NOMO-1 (cell line): ENCODE data around the gene ZNF710.

Experiments used
- DNase-seq, 2 experiments: peaks; one replicate each; lab custom pipeline; 2025; ENCODE audit not compliant: unreplicated experiment in 2 of 2; lab: John Stamatoyannopoulos, UW

ZNF710 gene

DNA sequence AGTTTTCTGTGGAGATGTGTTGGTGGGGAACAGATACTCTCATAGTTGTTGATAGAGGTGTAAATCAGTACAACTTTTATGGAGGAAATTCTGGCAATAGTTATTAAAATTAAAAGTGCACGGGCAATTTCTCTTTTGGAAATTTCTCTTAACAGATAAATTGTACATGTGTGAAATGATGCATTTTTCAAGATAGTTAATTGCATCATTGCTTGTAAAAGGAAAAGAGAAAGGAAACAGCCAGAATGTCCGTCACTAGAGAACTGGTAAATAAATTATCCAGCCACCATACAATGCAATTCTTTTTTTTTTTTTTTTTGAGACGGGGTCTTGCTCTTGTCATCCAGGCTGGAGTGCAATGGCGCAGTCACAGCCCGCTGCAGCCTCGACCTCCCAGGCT is 14.2 kb downstream of the ZNF710 start:
- no peak for DNase-seq

DNA sequence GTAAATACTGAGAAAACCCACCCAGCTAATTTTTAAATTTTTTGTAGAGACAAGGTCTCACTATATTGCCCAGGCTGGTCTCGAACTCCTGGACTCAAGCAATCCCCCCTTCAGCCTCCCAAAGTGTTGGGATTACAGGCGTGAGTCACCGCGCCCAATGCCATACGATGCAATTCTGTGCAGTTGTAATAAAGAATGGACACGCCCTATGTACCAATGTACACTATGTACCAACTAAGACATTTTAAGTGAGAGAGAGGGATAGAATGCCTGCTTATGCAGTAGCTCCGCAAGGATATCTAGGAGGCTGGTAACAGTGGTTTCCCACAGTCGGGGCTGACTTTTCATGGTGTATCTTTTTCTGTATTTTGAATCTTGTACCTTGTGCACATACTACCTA is 14.6 kb downstream of the ZNF710 start:
- no peak for DNase-seq

DNA sequence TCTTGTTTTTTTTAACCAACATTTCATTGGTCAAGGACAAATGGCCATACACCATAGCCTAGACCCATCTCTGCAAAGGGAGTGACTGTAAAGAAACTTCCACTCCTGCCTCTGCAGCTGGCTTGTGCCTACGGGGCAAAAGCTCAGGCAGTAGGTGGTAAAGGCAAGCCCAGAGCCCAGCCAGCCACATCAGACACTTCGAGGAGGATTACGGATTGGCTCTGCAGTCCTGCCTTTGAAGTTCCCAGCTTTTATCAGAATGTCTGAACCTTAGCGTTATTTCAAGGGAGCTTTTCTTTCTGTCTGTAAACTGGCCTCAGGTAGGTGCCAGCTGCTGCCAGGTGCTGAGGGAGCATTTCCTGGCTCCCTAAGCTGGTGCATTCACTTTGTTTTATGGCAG is 15.6 kb downstream of the ZNF710 start:
- DNase-seq: no peak

DNA sequence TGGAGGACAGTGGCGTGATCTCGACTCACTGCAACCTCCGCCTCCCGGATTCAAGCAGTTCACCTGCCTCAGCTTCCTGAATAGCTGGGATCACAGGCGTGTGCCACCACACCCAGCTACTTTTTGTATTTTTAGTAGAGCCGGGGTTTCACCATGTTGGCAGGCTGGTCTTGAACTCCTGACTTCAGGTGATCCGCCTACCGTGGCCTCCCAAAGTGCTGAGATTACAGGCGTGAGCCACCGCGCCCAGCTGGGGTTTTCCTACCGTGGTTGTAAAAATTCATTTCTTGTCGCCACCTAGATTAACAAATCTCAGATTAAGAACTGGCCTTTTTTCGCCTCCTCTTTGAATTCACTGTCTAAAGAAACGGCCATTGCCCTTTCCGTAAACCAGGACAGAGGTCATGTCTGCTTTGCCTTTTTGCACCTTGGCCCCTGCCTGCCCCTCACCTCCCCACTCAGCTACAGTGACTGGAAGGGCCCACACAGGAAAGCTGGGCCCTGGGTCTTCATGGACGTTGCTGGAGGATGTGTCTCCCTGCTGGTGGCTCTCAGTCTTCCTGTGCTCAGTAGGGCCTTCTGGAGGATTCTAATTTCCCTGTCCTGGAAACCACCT is 17.2 kb downstream of the ZNF710 start:
- no peak for DNase-seq

DNA sequence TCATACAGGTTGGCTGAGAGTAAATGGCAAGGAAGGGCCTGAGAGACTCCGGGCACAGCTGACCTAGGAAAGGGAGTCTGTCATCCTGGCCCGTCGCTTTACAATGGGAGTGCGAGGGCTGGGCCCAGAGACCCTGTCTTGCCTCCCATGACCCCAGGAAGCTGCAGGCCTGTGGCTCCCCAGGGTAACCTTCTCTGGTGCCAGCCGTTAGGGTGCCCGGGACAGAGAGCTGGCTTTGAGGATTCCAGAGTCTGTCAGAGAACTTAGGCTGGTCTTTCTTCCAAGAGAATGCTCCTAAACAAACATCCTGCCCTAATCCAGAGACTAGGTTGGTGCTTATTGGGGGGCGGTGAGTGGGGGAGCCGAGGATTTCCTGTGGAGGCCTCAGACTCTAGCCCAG is 18.5 kb downstream of the ZNF710 start:
- DNase-seq: no peak

DNA sequence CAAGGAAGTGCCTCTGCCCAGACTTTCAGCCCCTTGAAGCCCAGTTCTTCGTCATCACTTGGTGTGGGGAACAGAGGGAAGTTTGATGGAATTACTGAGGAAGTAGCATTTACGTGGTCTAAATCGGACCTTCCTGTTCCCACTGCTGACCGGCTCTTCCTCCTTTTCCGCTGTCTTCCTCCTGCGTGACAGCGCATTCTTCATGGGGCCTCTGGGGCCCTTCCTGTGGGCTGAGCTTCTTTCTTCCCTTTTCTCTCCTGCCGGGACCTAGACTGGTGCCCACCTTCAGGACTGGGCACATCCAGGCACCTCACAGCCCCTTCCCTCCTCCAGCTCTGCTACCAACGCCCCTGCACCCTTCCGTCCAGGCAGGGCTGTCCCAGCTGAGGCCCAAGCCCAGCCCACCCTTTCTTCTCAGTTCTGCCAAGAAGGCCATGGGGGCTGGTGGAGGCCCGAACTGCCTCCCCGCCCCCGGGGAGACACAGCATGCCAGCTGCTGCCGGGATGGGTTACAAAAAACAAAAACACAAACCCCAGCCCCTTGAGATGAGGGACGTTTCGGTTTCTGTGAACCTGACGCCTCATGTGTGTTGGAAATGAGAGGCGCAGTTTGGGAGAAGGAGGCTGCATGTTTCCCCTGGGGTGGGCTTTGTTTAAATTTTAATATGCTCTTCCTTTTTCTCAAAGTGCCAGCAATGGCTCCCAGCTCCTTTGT is 19.1 kb downstream of the ZNF710 start:
- peak in 1 of 2 experiments; percentile 40 for DNase-seq

DNA sequence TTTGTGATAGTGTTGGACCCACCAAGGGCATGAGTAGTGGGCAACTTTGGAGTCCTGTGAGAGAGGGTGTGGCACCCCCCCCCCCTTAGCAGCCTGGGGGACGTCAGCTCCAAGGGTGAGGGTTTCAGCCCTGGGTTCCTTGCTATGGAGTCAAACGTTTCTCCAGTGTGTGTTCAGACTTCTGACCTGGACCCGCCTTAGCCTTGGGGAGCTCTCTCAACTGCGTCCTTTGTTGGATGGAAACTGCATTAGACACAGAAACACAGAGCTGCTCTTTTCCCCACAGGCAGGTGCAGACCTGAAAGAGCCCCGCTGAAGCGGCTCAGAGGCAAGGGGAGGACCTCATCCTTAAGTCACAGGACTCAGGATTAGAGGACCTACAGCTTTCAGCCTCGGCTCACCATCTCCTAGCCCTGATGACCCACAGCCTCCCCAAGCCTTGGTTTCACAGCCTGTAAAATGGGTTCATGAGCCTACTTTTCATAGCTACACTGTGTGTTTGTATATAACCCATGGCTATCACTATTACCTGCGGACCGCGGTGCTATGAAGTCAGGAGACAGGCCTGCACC is 19.9 kb downstream of the ZNF710 start:
- no peak for DNase-seq

DNA sequence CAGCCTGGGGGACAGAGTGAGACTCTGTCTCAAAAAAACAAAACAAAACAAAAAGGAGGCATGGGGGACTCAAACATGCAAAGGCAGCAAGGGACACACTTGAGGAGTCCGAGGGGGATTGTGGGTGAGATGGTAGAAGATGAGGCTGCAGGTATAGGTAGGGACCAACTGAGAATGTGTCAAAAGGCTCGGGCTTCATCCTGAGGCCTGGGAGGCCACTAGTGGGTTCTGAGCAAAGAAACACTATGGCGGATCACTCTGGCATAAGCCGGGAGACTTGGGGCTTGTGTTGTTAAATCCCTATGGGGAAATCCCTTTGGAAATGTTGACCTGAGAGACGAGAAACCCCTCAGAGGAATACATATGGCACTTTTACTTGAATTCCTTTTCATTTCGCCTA is 21.2 kb downstream of the ZNF710 start:
- no peak for DNase-seq

DNA sequence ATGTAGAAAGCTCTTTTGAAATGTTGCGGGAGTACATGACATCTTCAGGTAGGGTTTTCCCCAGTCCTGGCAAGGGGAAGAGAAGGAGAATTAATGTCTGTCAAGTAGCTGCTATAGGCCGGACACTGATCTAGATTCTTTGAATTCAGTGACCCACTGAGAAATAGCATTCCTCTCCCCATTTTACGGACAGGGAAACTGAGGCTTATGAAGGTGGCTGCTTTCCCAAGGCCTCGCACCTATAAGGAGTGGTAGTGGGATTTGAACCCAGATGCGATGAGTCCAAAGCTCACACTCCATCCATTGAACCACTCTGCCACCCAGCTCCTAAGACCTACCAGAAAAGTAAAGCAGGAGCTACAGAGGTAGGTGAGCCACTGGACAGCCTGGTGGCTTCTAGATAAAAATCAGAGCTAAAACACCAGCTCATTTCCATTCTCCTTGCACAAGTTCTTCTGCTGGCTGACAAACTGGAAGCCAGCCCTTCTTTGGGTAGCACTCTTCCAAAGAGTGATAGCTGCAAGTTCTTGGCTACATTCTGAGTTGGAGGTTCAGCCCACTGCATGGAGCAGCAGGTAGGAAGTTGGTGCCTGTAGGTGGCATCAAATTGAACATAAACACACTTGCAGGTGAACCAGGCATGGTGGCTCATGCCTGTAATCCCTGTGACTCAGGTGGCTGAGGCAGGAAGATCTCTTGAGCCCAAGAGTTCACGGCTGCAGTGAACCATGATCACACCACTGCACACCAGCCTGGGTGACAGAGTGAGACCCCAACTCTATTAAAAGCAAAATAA is 22.0 kb downstream of the ZNF710 start:
- no peak for DNase-seq

DNA sequence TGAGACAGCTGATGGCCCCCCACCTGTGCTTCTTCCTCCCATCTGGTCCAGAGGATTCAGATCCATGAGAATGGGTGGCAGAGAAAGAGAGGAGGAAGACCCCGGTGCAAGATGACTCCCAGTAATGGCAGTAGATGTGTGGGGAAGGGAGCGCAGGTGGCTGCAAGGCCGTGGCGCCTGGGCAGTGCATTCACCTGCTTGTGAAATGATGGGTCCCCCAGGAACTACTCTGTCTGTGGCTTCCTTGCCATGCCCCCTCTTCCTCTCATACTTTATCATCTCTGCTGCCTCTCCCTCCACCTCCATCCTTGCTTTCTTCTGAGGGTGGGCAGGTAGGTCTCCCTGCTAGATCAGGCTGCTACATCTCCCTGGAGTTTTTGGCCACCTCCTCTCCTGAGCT is 23.3 kb downstream of the ZNF710 start:
- DNase-seq: no peak

DNA sequence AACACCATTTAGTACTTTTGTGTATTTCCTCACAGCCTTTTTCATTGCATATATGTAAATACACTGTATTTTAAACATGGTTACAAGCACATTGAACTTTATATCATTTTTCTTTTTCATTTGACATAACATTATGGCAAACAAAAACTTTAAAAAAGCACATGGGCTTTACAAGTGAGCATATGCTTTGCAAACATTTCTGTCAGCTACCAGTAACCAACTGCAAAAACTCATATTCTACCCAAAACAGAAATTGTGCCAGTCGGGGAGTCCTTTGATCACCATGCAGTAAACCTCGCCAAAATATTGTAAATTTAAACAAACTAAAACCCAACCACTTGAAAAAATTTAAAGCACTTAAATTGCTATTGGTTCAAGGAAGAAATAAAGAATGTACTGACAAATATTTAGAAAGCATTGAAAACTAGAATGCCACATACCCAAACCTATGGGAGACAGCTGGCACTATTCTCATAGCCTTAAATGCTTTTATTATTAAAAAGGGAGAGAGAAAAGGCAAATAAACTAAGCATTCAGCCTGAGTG is 24.4 kb downstream of the ZNF710 start:
- DNase-seq: no peak

DNA sequence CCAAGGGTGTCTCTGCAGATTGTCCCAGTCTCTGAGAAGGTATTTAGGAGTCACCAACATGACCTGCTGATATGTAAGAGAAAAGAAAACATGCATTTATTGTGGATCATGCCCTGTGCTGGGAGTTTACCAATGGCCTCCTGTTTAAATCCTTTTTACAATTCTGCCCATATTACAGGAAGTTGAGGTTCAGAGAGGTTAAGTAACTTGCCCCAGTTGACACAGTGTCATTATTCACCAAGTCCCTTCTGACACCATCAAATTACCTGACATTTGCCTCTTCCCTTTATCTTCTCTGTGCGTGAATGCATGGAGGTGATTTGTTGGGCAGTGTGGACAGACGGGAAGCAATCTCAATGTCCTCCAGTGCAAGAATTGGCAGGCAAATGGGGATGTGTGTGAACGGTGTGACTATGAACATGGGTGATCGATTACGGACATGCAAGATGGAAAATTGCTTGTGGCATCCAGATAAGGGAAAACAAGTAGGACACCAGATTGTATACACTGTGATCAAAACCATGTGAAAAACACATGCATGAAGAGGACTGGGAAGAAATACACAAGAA is 27.3 kb downstream of the ZNF710 start:
- no peak for DNase-seq

DNA sequence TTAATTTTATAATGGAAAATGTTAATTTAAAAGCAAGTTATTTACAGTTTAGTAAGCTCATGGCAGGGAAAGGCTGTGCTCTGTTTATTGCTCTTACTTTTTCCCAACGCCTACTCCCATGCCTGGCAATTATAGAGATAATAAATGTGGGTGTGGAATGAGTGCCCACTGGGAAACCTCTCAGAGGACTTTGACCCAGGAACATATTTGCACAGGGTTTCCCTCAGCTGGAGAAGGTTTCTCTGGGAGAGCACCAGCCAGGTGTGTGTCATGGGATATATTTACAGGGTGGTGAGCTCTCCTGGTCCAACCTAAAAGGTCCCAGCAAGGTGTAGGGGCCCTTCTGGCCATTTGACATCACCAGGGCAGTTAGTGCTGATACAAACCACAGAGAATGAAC is 27.9 kb downstream of the ZNF710 start:
- no peak for DNase-seq

DNA sequence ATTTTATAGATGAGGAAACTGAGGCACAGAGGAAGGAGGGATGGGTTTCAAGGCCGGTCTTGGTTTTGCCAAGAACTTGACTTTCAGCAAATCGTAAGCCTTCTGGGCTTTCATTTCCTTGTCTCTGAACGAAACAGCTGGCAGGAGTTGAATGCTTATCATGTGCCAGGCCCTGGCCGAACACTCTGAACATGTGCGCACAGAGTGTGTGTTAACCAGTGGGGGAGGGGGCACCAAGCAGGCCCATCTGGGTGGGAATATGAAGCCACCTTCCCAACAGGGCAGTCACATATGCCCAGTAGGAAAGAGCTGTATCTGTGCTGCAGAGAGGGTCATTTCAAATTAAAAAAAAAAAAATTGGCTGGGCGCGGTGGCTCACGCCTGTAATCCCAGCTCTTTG is 29.3 kb downstream of the ZNF710 start:
- no peak for DNase-seq

DNA sequence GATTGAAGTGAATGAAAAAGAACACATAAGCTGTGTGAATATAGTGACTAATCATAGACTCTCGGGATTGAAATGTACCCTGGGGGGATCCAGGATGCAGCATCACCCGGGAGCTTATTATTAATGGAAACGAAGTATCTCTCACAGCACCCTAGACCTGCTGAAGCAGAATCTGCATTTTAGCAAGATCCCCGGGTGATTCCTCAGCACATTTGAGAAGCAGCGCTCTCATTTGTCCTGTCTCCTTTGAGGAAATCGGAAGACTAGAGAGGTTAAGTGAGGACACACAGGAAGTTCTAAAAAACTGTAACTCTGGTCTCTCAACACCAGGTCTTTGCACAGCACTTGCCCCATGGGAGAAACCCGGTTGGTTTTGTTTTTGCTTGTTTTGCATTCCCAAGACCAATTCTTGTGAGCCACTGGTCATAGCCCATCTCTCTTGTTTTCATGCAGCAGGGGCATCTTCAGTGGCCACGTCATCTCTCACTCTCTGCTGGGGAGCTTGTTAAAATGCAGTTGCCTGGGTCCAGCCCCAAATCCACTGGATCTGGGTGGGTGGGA is 30.2 kb downstream of the ZNF710 start:
- DNase-seq: peak; percentile 13 to 63

DNA sequence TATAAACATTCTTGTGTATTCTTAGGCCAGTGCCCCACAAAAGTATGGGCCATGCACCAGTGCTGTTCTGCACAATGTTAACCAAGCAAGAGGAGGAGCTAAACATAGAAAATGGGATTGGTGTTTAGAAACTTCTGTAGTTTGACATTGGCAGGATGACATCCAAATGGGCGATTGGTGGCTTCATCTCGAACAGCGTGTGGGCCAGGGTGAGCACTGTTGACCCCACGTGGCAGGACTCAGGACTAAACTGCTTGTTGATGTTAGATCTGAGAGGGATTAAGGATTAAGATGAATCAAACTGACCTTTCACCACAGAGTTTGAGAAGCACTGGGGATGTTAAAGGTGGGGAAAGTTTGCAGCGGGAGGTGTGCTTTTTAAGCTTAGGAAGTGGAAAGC is 31.9 kb downstream of the ZNF710 start:
- DNase-seq: no peak

DNA sequence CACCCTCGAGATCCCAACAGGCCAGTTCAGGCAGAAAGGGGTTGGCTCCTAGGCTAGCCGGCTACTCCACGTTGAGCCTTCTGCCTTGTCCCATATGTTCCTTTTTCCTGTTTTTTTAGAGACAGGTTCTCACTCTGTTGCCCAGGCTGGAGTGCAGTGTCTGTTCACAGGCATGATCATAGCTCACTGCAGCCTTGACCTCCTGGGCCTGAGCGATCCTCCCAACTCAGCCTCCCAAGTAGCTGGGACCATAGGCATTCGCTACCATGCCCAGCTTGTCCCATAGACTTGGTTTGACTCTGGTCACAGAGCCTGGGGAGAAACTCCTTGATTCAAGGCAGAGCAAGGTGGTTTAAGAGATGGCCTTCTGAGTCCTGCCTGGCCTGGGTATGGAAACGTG is 32.3 kb downstream of the ZNF710 start:
- no peak for DNase-seq

DNA sequence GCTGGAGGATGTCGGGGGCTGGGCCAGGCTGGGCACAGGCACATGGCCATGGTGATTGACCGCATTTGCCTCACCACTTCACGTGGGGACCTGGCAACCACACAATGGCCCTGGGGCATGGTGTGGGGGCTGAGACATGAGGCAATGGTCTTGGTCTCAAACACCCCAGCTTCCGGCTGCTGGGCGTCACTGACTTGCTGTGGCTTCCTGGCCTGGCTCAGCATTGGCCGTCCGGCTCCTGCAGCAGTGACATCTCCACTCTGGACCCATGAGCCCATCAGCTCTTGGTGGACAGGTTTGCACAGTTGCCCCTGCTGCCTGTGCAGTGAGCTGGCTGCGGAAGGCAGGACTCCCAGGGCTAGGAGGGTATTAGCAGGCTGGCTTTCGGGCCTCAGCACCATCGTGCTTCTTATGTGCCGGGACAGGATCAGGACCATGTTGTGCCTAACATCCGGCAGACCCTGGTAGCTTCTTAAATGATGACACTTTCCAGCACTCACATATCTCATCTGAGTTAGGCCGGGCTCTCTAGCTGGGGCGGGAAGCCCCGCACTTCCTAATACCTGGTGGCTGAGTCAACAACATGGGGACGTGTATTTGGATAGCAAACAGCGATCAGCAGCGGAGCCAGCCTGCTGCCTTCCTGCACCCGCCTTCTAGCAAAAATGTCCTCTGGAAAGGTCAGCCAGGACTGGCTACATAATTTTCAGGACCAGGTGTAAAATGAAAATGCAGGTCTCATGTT is 34.1 kb downstream of the ZNF710 start:
- no peak for DNase-seq

DNA sequence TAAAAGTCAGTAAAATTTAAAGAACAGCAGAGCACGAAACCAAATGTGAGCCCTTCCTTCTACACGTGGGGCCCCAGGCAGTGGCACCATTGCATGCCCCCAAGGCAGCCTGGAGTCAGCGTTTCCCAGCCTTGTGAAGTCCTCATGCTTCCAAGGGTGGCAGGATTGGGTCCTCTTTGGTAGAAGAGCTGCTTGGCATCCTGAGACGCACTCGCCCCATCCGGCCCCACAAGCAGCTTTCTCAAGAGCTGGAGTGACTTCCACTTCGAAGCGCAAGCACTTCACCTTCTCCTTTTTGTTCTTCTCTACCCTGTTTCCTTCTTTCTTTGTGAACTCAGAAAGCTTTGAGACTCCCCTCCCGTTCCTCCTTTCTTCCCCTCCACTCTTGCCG is 34.7 kb downstream of the ZNF710 start:
- peak; percentile 68 to 74 for DNase-seq

DNA sequence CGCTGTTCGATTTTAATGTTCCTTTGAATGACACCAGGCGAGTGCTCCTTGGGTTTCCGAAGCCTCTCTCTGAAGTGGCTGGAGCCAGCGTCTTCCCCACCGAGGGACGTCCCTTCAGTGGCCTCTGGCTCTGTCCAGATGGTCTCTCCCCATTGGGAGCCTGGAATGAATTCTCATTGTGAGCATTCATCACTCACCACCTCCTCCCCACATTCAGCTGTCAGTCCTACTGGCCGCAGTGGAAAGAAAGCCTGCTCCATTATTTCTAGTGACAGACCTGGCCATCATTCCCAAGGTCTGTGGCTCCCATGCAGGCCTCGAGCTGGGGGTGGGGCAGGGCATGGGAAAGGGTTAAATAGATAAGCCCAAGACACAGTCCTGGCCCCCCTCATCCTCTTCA is 35.2 kb downstream of the ZNF710 start:
- no peak for DNase-seq
